NCI-H526 (cell line): ENCODE data around the gene ZCCHC14.
"Not testable (repeated sequence)": the region's sequence is repeated elsewhere in the genome, so short reads cannot be mapped to it uniquely, and the experiment has no call there.

Source experiments
- DNase-seq, 2 experiments: peaks; one replicate each; lab custom pipeline; 2025; lab: John Stamatoyannopoulos, UW

Gene ZCCHC14

GRCh38 chr16:87524407-87524806, 31.6 kb upstream of the ZCCHC14 start:
- no peak for DNase-seq

GRCh38 chr16:87523605-87524004, 30.8 kb upstream of the ZCCHC14 start:
- DNase-seq: not testable (repeated sequence)

GRCh38 chr16:87521764-87522163, 28.9 kb upstream of the ZCCHC14 start:
- DNase-seq: not testable (repeated sequence)

- DNase-seq: not testable (repeated sequence)
Observed at GRCh38 chr16:87519170-87519569, 26.3 kb upstream of the ZCCHC14 start.

GRCh38 chr16:87518430-87519051, 25.7 kb upstream of the ZCCHC14 start:
- DNase-seq: not testable (repeated sequence)

GRCh38 chr16:87517610-87518429, 25.0 kb upstream of the ZCCHC14 start:
- not testable (repeated sequence) for DNase-seq

- no peak for DNase-seq
Observed at GRCh38 chr16:87516361-87516760, 23.5 kb upstream of the ZCCHC14 start.

- DNase-seq: no peak
Observed at GRCh38 chr16:87515475-87516330, 22.9 kb upstream of the ZCCHC14 start.

GRCh38 chr16:87509778-87510177, 17.0 kb upstream of the ZCCHC14 start:
- DNase-seq: not testable (repeated sequence)

- DNase-seq: no peak
Observed at GRCh38 chr16:87507351-87508069, 14.7 kb upstream of the ZCCHC14 start.

GRCh38 chr16:87506423-87507350, 13.9 kb upstream of the ZCCHC14 start:
- DNase-seq: no peak

GRCh38 chr16:87505834-87506233, 13.0 kb upstream of the ZCCHC14 start:
- DNase-seq: no peak

GRCh38 chr16:87503232-87503937, 10.6 kb upstream of the ZCCHC14 start:
- DNase-seq: not testable (repeated sequence)

GRCh38 chr16:87502308-87502969, 9.6 kb upstream of the ZCCHC14 start:
- no peak for DNase-seq

GRCh38 chr16:87501117-87501516, 8.3 kb upstream of the ZCCHC14 start:
- no peak for DNase-seq

GRCh38 chr16:87499189-87499486, 6.3 kb upstream of the ZCCHC14 start:
- no peak for DNase-seq

GRCh38 chr16:87498324-87499188, 5.7 kb upstream of the ZCCHC14 start:
- no peak for DNase-seq

- not testable (repeated sequence) for DNase-seq
Observed at GRCh38 chr16:87497767-87498290, 5.0 kb upstream of the ZCCHC14 start.
